SU-DHL-6 (cell line): ENCODE measurements around the gene TMEM47.

Experiments used
- H2AFZ ChIP-seq: fragments of 200-600 bp; sonication (generic); 2 replicates; pipeline ENCODE4 v1.6.1; 2014; ENCODE audit warnings: low read depth, mild to moderate bottlenecking, moderate library complexity, mixed read lengths, antibody characterized with exemption, low read length; ENCODE audit not compliant: severe bottlenecking
- H3F3A ChIP-seq: fragments of 200-600 bp; shearing (Covaris generic); 2 replicates; pipeline ENCODE4 v1.6.0; 2016; ENCODE audit warnings: antibody characterized with exemption, mild to moderate bottlenecking; ENCODE audit not compliant: insufficient read depth
- H3K27ac ChIP-seq: fragments of 200-600 bp; sonication (generic); 2 replicates; pipeline ENCODE4 v1.5.1; 2016; ENCODE audit warnings: low read depth, mild to moderate bottlenecking, low read length, moderate library complexity, mixed read lengths
- H3K27me3 ChIP-seq: fragments of 200-600 bp; sonication (generic), shearing (Covaris generic); 2 replicates; pipeline ENCODE4 v1.6.0; 2014; ENCODE audit warnings: mild to moderate bottlenecking, low read length
- H3K36me3 ChIP-seq: fragments of 200-600 bp; sonication (generic); 2 replicates; pipeline ENCODE4 v1.6.1; 2014; ENCODE audit warnings: mild to moderate bottlenecking, low read length, mixed read lengths
- H3K4me2 ChIP-seq: fragments of 300-600, 200-600 bp; shearing (Covaris generic), sonication (generic); 2 replicates; pipeline ENCODE4 v1.6.0; 2014; ENCODE audit warnings: low read length, low read depth, mild to moderate bottlenecking; ENCODE audit not compliant: poor library complexity, severe bottlenecking
- H3K4me3 ChIP-seq: fragments of 200-600 bp; sonication (generic); 2 replicates; pipeline ENCODE4 v1.5.1; 2014; ENCODE audit warnings: antibody characterized with exemption, low read length, mild to moderate bottlenecking, mixed read lengths; ENCODE audit not compliant: insufficient read depth, poor library complexity, severe bottlenecking
- H3K79me2 ChIP-seq: fragments of 200-600 bp; sonication (generic); 2 replicates; pipeline ENCODE4 v1.6.1; 2014; ENCODE audit warnings: mild to moderate bottlenecking, low read length, moderate library complexity; ENCODE audit not compliant: insufficient read depth
- H3K9ac ChIP-seq: fragments of 200-600 bp; sonication (generic); 2 replicates; pipeline ENCODE4 v1.7.0; 2014; ENCODE audit warnings: mild to moderate bottlenecking, low read length
- H3K9me2 ChIP-seq: fragments of 200-600 bp; sonication (generic); replicated peaks from 2 replicates; pipeline ENCODE4 v1.6.1; 2014; ENCODE audit warnings: low read length; ENCODE audit not compliant: insufficient read depth
- H3K9me3 ChIP-seq: fragments of 200-600 bp; sonication (generic); 2 replicates; pipeline ENCODE4 v1.6.1; 2014; ENCODE audit warnings: low read length, mixed read lengths; ENCODE audit not compliant: insufficient read depth
- H4K20me1 ChIP-seq: fragments of 200-600 bp; sonication (generic); 2 replicates; pipeline ENCODE4 v1.6.1; 2014; ENCODE audit warnings: low read depth, mild to moderate bottlenecking, antibody characterized with exemption, low read length, moderate library complexity, mixed read lengths
- CTCF ChIP-seq: fragments of 200-600 bp; sonication (generic); IDR thresholded peaks from one replicate; pipeline ENCODE4 v1.5.1; 2017; ENCODE audit warnings: antibody characterized with exemption, mild to moderate bottlenecking, low read length, moderate library complexity; ENCODE audit not compliant: insufficient read depth, poor library complexity, severe bottlenecking
- EZH2phosphoT487 ChIP-seq: fragments of 200-600 bp; sonication (generic), shearing (Covaris generic); conservative IDR thresholded peaks from 2 replicates; pipeline ENCODE4 v1.6.1; 2018; ENCODE audit warnings: mild to moderate bottlenecking, antibody characterized with exemption, low read length, moderate library complexity, mixed read lengths

The TMEM47 gene

GRCh38 chrX:34631479-34632220 lies 25.4 kb downstream of the TMEM47 start:
- Histone ChIP-seq H3F3A (no peaks in the 10 kb centered on the region), H2AFZ (no peak overlapping the region), H3K27me3 (no peaks in the 10 kb centered on the region), H3K9me3 (no peaks in the 10 kb centered on the region), H3K36me3 (no peaks in the 10 kb centered on the region), H4K20me1 (no peaks in the 10 kb centered on the region), H3K79me2 (no peaks in the 10 kb centered on the region), H3K4me2 (no peak overlapping the region), H3K9ac (no peak overlapping the region), H3K27ac (no peak overlapping the region), H3K4me3 (no peak overlapping the region), H3K9me2 (no peaks in the 10 kb centered on the region)
- TF ChIP-seq CTCF (no peak), EZH2phosphoT487 (no peak)

GRCh38 chrX:34629572-34629971 lies 27.5 kb downstream of the TMEM47 start:
- no peak overlapping the region for H2AFZ ChIP-seq
- no peaks in the 10 kb centered on the region for H3K27me3 ChIP-seq
- no peaks in the 10 kb centered on the region for H4K20me1 ChIP-seq
- TF ChIP-seq EZH2phosphoT487 (no peak), CTCF (no peak)
- no peak overlapping the region for H3K4me3 ChIP-seq
- H3K9me3 ChIP-seq = no peaks in the 10 kb centered on the region
- H3K79me2 ChIP-seq = no peaks in the 10 kb centered on the region
- no peaks in the 10 kb centered on the region for H3F3A ChIP-seq
- no peak overlapping the region for H3K27ac ChIP-seq
- H3K36me3 ChIP-seq = no peaks in the 10 kb centered on the region
- no peak overlapping the region for H3K9ac ChIP-seq
- H3K9me2 ChIP-seq = no peaks in the 10 kb centered on the region
- no peak overlapping the region for H3K4me2 ChIP-seq

GRCh38 chrX:34624416-34624815 lies 32.7 kb downstream of the TMEM47 start:
- TF ChIP-seq CTCF (no peak), EZH2phosphoT487 (no peak)
- H3K4me3 ChIP-seq = no peak overlapping the region
- no peaks in the 10 kb centered on the region for H3K9me3 ChIP-seq
- H3F3A ChIP-seq = no peaks in the 10 kb centered on the region
- no peaks in the 10 kb centered on the region for H3K36me3 ChIP-seq
- H3K27me3 ChIP-seq = no peaks in the 10 kb centered on the region
- H3K9me2 ChIP-seq = no peaks in the 10 kb centered on the region
- H3K79me2 ChIP-seq = no peaks in the 10 kb centered on the region
- no peak overlapping the region for H2AFZ ChIP-seq
- H3K4me2 ChIP-seq = no peak overlapping the region
- no peak overlapping the region for H3K9ac ChIP-seq
- H3K27ac ChIP-seq = no peak overlapping the region
- H4K20me1 ChIP-seq = no peaks in the 10 kb centered on the region
